HepG2 (cell line): Measurements from ENCODE around the gene BCKDHA. TPM values are rescaled to one million over a fixed set of nuclear protein-coding genes. Genes with fewer than 3 reads are reported as not detected.

Source experiments
- CEBPB ChIP-seq: IDR thresholded peaks from 2 replicates; pipeline ENCODE4 v1.6.1; 2011; ENCODE audit warnings: low read depth, low read length, improper control_type of control experiment, borderline replicate concordance
- CENPX ChIP-seq: sonication (generic); formaldehyde crosslinking; IDR thresholded peaks from 2 replicates; pipeline ENCODE4 v1.9.0; 2021; ENCODE audit warnings: mild to moderate bottlenecking, missing genetic modification reagents, moderate library complexity
- HDAC1 ChIP-seq: sonication (generic); formaldehyde crosslinking; IDR thresholded peaks from 2 replicates; pipeline ENCODE4 v1.5.1; 2020; ENCODE audit warnings: mild to moderate bottlenecking, missing genetic modification reagents
- MEIS2 ChIP-seq: sonication (generic); formaldehyde crosslinking; IDR thresholded peaks from 2 replicates; pipeline ENCODE4 v1.9.0; 2021; ENCODE audit warnings: mild to moderate bottlenecking, missing genetic modification reagents
- NR2C2 ChIP-seq: sonication (generic); formaldehyde crosslinking; IDR thresholded peaks from 2 replicates; pipeline ENCODE4 v1.4.0; 2020; ENCODE audit warnings: missing genetic modification reagents, mild to moderate bottlenecking, moderate library complexity, borderline replicate concordance
- NRL ChIP-seq: sonication (generic); formaldehyde crosslinking; IDR thresholded peaks from 2 replicates; pipeline ENCODE4 v1.5.0; 2020; ENCODE audit warnings: missing genetic modification reagents, mild to moderate bottlenecking, moderate library complexity, borderline replicate concordance
- RXRB ChIP-seq: IDR thresholded peaks from 2 replicates; pipeline ENCODE4 v1.6.1; 2016; ENCODE audit warnings: borderline replicate concordance, missing genetic modification reagents, missing compliant biosample characterization
- TP53 ChIP-seq: sonication (generic); formaldehyde crosslinking; conservative IDR thresholded peaks from 2 replicates; pipeline ENCODE4 v1.4.0; 2020; ENCODE audit warnings: missing genetic modification reagents
- YEATS4 ChIP-seq: sonication (generic); formaldehyde crosslinking; IDR thresholded peaks from 2 replicates; pipeline ENCODE4 v1.4.0; 2020; ENCODE audit warnings: missing genetic modification reagents, borderline replicate concordance
- ZBTB3 ChIP-seq: sonication (generic); formaldehyde crosslinking; IDR thresholded peaks from 2 replicates; pipeline ENCODE4 v1.4.0; 2020; ENCODE audit warnings: low read depth, mild to moderate bottlenecking, moderate library complexity, missing genetic modification reagents, borderline replicate concordance
- ZBTB42 ChIP-seq: sonication (generic); formaldehyde crosslinking; IDR thresholded peaks from 2 replicates; pipeline ENCODE4 v1.5.0; 2020; ENCODE audit warnings: mild to moderate bottlenecking, missing genetic modification reagents
- ZMAT3 ChIP-seq: sonication (generic); formaldehyde crosslinking; conservative IDR thresholded peaks from 2 replicates; pipeline ENCODE4 v1.7.0; 2021; ENCODE audit warnings: missing genetic modification reagents
- ZNF256 ChIP-seq: sonication (generic); formaldehyde crosslinking; conservative IDR thresholded peaks from 2 replicates; pipeline ENCODE4 v1.4.0; 2020; ENCODE audit warnings: missing genetic modification reagents
- ZNF354B ChIP-seq: sonication (generic); formaldehyde crosslinking; IDR thresholded peaks from 2 replicates; pipeline ENCODE4 v1.8.0; 2022; ENCODE audit warnings: mild to moderate bottlenecking, missing genetic modification reagents
- ZNF547 ChIP-seq: sonication (generic); formaldehyde crosslinking; IDR thresholded peaks from 2 replicates; pipeline ENCODE4 v1.5.1; 2020; ENCODE audit warnings: mild to moderate bottlenecking, missing genetic modification reagents
- ZNF766 ChIP-seq: sonication (generic); formaldehyde crosslinking; IDR thresholded peaks from 2 replicates; pipeline ENCODE4 v1.5.0; 2020; ENCODE audit warnings: missing genetic modification reagents, borderline replicate concordance
- ZSCAN20 ChIP-seq: sonication (generic); formaldehyde crosslinking; IDR thresholded peaks from 2 replicates; pipeline ENCODE4 v1.4.0; 2020; ENCODE audit warnings: missing genetic modification reagents, mild to moderate bottlenecking, borderline replicate concordance
- ZSCAN9 ChIP-seq: IDR thresholded peaks from 2 replicates; pipeline ENCODE4 v1.6.1; 2016; ENCODE audit warnings: borderline replicate concordance
- polyA plus RNA-seq, 8 experiments: library from polyadenylated mRNA; depleted of rRNA in 3 of 8; stranded (reverse) in 7 of 8; unstranded in 1 of 8; fragments of >200 nt; fragmentation: Illumina TruSeq in 4 of 8; extraction: Trizol in 4 of 8; gene quantifications; 2 replicates each; pipeline versions ENCODE4 v1.2.1 to v1.2.3, GENCODE V29; 2011 to 2016; ENCODE audit warnings: low read depth in 4 of 8, missing spikeins in 1 of 8, mixed read lengths in 1 of 8; ENCODE audit not compliant: insufficient read depth in 1 of 8
- total RNA-seq, 5 experiments: library from RNA; depleted of rRNA; stranded (reverse); fragments of >200 nt; fragmentation: Illumina TruSeq; extraction: Trizol; gene quantifications; 2 replicates each; pipeline ENCODE4 v1.2.3, GENCODE V29; 2016; ENCODE audit warnings: low read depth in 1 of 5
- TF ChIP-seq, protein P1 (sequence below): IDR thresholded peaks from 2 replicates; pipeline ENCODE4 v1.4.0; 2020; ENCODE audit warnings: mild to moderate bottlenecking, missing genetic modification reagents
- TF ChIP-seq, protein P2 (sequence below): sonication (generic); formaldehyde crosslinking; IDR thresholded peaks from 2 replicates; pipeline ENCODE4 v1.9.0; 2021; ENCODE audit warnings: missing genetic modification reagents, borderline replicate concordance
- TF ChIP-seq, protein P3 (sequence below): sonication (generic); formaldehyde crosslinking; IDR thresholded peaks from 2 replicates; pipeline ENCODE4 v1.8.0; 2022; ENCODE audit warnings: missing genetic modification reagents, mild to moderate bottlenecking, borderline replicate concordance
- TF ChIP-seq, protein P4 (sequence below): sonication (generic); formaldehyde crosslinking; IDR thresholded peaks from 2 replicates; pipeline ENCODE4 v1.8.1; 2023; ENCODE audit warnings: mild to moderate bottlenecking, missing genetic modification reagents

Gene BCKDHA
- total and polyA plus RNA-seq, 2 of the 13 experiments (the other 11 are each of a cell fraction or from before 2014, with no cell fraction given): 11.8 to 31.5 TPM

DNA sequence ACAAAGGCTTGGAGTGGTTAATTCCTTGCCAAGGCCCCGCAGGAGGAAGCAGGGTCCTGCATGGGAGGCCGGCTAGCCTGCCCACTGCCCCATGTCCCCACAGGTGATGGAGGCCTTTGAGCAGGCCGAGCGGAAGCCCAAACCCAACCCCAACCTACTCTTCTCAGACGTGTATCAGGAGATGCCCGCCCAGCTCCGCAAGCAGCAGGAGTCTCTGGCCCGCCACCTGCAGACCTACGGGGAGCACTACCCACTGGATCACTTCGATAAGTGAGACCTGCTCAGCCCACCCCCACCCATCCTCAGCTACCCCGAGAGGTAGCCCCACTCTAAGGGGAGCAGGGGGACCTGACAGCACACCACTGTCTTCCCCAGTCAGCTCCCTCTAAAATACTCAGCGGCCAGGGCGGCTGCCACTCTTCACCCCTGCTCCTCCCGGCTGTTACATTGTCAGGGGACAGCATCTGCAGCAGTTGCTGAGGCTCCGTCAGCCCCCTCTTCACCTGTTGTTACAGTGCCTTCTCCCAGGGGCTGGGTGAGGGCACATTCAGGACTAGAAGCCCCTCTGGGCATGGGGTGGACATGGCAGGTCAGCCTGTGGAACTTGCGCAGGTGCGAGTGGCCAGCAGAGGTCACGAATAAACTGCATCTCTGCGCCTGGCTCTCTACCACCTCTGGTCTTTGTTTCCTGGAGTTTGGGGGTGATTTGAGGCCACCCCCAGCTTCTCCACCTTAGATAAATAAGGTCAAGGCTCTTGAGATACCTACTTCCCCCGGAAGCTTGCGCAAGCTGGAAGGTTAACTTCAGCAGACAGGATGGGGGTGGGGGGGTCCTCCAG, 26.9 kb downstream of the BCKDHA start (continued):
- TF ChIP-seq NRL (no peak), HDAC1 (no peak), ZBTB3 (no peak), ZSCAN20 (CRISPR knock-in tag) (no peak), RXRB (CRISPR knock-in tag) (peak; percentile 85), TP53 (CRISPR knock-in tag) (no peak), CEBPB (peak; percentile 41; the same call in 1 of the 2 replicates), ZBTB42 (CRISPR knock-in tag) (no peak), ZMAT3 (CRISPR knock-in tag) (no peak), ZNF547 (CRISPR knock-in tag) (no peak), CENPX (CRISPR knock-in tag) (no peak), ZNF354B (no peak), ZNF256 (CRISPR knock-in tag) (no peak), NR2C2 (peak; percentile 74; the same call in 1 of the 2 replicates), ZNF766 (CRISPR knock-in tag) (no peak), ZSCAN9 (CRISPR knock-in tag) (no peak), YEATS4 (0 out of 2 replicates have a peak, but pooled peaks have one; percentile 18), MEIS2 (CRISPR knock-in tag) (no peak)
- TF ChIP-seq, protein P1, sequence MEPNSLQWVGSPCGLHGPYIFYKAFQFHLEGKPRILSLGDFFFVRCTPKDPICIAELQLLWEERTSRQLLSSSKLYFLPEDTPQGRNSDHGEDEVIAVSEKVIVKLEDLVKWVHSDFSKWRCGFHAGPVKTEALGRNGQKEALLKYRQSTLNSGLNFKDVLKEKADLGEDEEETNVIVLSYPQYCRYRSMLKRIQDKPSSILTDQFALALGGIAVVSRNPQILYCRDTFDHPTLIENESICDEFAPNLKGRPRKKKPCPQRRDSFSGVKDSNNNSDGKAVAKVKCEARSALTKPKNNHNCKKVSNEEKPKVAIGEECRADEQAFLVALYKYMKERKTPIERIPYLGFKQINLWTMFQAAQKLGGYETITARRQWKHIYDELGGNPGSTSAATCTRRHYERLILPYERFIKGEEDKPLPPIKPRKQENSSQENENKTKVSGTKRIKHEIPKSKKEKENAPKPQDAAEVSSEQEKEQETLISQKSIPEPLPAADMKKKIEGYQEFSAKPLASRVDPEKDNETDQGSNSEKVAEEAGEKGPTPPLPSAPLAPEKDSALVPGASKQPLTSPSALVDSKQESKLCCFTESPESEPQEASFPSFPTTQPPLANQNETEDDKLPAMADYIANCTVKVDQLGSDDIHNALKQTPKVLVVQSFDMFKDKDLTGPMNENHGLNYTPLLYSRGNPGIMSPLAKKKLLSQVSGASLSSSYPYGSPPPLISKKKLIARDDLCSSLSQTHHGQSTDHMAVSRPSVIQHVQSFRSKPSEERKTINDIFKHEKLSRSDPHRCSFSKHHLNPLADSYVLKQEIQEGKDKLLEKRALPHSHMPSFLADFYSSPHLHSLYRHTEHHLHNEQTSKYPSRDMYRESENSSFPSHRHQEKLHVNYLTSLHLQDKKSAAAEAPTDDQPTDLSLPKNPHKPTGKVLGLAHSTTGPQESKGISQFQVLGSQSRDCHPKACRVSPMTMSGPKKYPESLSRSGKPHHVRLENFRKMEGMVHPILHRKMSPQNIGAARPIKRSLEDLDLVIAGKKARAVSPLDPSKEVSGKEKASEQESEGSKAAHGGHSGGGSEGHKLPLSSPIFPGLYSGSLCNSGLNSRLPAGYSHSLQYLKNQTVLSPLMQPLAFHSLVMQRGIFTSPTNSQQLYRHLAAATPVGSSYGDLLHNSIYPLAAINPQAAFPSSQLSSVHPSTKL (CRISPR knock-in tag): no peak
- TF ChIP-seq, protein P2, sequence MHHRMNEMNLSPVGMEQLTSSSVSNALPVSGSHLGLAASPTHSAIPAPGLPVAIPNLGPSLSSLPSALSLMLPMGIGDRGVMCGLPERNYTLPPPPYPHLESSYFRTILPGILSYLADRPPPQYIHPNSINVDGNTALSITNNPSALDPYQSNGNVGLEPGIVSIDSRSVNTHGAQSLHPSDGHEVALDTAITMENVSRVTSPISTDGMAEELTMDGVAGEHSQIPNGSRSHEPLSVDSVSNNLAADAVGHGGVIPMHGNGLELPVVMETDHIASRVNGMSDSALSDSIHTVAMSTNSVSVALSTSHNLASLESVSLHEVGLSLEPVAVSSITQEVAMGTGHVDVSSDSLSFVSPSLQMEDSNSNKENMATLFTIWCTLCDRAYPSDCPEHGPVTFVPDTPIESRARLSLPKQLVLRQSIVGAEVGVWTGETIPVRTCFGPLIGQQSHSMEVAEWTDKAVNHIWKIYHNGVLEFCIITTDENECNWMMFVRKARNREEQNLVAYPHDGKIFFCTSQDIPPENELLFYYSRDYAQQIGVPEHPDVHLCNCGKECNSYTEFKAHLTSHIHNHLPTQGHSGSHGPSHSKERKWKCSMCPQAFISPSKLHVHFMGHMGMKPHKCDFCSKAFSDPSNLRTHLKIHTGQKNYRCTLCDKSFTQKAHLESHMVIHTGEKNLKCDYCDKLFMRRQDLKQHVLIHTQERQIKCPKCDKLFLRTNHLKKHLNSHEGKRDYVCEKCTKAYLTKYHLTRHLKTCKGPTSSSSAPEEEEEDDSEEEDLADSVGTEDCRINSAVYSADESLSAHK (CRISPR knock-in tag): no peak
- TF ChIP-seq, protein P3, sequence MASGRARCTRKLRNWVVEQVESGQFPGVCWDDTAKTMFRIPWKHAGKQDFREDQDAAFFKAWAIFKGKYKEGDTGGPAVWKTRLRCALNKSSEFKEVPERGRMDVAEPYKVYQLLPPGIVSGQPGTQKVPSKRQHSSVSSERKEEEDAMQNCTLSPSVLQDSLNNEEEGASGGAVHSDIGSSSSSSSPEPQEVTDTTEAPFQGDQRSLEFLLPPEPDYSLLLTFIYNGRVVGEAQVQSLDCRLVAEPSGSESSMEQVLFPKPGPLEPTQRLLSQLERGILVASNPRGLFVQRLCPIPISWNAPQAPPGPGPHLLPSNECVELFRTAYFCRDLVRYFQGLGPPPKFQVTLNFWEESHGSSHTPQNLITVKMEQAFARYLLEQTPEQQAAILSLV (CRISPR knock-in tag): no peak
- TF ChIP-seq, protein P4, sequence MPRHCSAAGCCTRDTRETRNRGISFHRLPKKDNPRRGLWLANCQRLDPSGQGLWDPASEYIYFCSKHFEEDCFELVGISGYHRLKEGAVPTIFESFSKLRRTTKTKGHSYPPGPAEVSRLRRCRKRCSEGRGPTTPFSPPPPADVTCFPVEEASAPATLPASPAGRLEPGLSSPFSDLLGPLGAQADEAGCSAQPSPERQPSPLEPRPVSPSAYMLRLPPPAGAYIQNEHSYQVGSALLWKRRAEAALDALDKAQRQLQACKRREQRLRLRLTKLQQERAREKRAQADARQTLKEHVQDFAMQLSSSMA (CRISPR knock-in tag): no peak
